ENCODE results near the gene CCL4. TPM values are rescaled to one million over a fixed set of nuclear protein-coding genes. Genes with fewer than 3 reads are reported as not detected.
A peak's percentile ranks its signal among the peaks of the same experiment; 100 is the strongest.
"Not testable (repeated sequence)": the region's sequence is repeated elsewhere in the genome, so short reads cannot be mapped to it uniquely, and the experiment has no call there.

CCL4 gene
- total RNA-seq, 1 donor from 2014 or later: not detected

DNA sequence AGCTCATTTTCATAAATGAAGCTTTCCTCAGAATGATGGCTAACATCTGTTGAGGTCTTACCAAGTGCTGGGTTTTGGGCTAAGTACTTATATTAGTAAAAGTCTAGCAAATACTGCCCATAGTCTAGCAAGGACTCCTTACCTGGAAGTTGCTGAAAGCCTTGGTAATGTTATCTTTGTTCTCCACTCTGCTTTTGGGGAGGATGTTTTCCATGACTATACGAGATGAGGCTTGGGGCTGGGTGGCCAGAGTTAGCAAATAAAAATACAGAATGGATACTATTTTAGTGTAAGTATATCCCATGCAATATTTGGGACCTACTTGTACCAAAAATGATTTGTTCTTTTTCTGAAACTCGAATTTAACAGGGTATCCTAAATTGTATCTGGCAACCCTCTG lies 31.9 kb upstream of the CCL4 start:
- Mint-ChIP-seq H3K9me3 (no peaks in the 10 kb centered on the region), H3K36me3 (ENCODE audit: low read depth) (no peaks in the 10 kb centered on the region), H3K4me1 (no peaks in the 10 kb centered on the region), H3K27ac (ENCODE audit: unreplicated experiment) (no peak overlapping the region), H3K4me3 (no peak overlapping the region), H3K27me3 (ENCODE audit: low read depth) (peaks cover 13% of the 10 kb centered on the region)
- TF ChIP-seq, protein P1, sequence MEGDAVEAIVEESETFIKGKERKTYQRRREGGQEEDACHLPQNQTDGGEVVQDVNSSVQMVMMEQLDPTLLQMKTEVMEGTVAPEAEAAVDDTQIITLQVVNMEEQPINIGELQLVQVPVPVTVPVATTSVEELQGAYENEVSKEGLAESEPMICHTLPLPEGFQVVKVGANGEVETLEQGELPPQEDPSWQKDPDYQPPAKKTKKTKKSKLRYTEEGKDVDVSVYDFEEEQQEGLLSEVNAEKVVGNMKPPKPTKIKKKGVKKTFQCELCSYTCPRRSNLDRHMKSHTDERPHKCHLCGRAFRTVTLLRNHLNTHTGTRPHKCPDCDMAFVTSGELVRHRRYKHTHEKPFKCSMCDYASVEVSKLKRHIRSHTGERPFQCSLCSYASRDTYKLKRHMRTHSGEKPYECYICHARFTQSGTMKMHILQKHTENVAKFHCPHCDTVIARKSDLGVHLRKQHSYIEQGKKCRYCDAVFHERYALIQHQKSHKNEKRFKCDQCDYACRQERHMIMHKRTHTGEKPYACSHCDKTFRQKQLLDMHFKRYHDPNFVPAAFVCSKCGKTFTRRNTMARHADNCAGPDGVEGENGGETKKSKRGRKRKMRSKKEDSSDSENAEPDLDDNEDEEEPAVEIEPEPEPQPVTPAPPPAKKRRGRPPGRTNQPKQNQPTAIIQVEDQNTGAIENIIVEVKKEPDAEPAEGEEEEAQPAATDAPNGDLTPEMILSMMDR (conservative IDR thresholded peaks at IDR 0.05): no peak
- no peak for DNase-seq (ENCODE audit: low read depth, low spot score)

DNA sequence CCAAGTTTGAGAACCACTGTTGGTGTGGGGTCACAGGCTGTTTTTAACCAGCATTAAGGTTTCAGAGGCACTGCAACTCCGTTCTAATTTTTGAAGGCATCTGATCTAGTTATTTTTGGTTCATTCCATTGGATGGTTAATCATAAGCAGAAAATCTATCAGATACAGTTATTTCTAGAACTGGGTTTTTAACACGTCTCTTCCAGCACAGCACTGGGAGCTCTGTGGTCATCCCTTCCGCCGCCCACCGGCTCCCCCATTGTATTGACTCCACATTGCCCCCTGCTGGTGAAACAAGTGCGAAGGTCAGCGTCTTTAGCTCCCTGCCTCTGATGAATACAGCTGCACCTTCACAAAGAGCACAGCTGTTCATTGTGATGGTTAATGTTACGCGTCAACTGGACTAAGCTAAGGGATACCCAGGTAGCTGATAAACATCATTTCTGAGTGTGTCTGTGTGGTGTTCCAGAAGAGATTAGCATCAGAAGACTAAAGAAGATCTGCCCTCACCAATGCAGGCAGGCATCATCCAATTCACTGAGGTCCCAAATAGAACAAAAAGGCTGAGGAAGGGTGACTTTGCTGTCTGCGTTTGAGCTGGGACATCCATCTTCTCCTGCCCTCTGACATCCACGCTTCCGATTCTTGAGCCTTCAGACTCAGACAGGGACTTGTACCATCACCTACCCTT lies 31.1 kb upstream of the CCL4 start:
- Mint-ChIP-seq H3K4me3 (no peak overlapping the region), H3K36me3 (ENCODE audit: low read depth) (no peaks in the 10 kb centered on the region), H3K9me3 (no peaks in the 10 kb centered on the region), H3K4me1 (no peaks in the 10 kb centered on the region), H3K27me3 (ENCODE audit: low read depth) (peaks cover 15% of the 10 kb centered on the region), H3K27ac (ENCODE audit: unreplicated experiment) (peak overlapping the region; percentile 39)
- DNase-seq (ENCODE audit: low read depth, low spot score): peak; percentile 82
- TF ChIP-seq, protein P1 (conservative IDR thresholded peaks at IDR 0.05): peak; percentile 80

DNA sequence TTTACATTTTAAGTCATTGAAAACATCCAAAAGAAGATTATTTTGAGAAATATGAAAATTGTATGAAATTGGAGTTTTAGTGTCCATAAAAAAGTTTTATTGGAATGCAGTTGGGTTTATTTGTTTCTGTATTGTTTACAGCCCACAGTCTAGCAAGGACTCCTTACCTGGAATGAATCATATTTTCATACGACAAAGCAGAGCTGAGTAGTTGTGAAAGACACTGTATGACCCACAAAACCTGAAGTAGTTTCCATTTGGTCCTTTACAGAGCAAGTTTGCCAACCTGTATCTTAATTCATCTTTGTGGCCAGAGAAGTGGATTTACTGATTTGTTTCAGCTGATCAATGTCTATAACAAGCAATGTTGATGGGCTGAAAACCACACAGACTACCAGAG lies 29.3 kb upstream of the CCL4 start:
- H3K27me3 Mint-ChIP-seq (ENCODE audit: low read depth): peaks cover 18% of the 10 kb centered on the region
- no peak overlapping the region for H3K27ac Mint-ChIP-seq (ENCODE audit: unreplicated experiment)
- no peaks in the 10 kb centered on the region for H3K9me3 Mint-ChIP-seq
- TF ChIP-seq, protein P1 (conservative IDR thresholded peaks at IDR 0.05): no peak
- no peaks in the 10 kb centered on the region for H3K36me3 Mint-ChIP-seq (ENCODE audit: low read depth)
- no peak for DNase-seq (ENCODE audit: low read depth, low spot score)
- no peak overlapping the region for H3K4me3 Mint-ChIP-seq
- no peaks in the 10 kb centered on the region for H3K4me1 Mint-ChIP-seq

DNA sequence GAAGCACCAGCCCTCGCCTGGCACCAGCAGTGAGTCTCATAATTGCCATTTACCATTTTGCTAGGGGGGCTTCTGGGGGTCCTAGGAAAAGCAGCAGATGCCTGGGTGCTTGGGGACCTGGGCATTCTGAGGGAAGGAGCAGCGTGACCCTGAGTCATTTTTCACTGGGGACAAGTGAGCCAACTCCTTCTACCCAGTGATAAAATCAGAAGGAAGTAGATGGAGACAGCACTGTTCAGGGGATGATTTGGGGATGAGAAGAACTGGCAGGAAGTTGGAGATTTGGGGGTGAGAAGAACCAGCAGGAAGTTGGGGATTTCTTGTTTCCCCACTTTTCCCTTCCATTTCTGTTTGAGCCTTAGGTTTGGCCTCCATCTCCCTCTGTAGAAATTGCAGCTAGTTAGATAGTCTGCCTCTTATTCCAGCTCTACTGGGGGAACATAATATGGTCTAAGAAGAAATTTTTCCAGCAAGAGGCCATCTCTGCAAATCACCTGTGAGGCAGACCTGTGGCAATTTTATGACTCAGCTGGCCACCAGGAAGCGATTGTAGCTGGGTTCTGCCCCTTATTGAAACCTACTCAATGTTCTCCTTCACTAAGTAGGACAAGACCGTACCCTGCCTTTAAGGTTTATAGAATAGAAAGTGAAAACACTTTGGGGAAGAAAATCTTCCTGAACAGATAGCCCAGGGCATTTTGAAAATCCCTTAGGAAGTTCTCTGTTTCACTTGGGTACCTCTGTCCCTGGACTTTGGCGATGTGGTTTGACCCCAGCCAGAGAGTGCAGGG lies 21.8 kb upstream of the CCL4 start:
- not testable (repeated sequence) for DNase-seq (ENCODE audit: low read depth, low spot score); H3K27ac Mint-ChIP-seq (ENCODE audit: unreplicated experiment); H3K9me3 Mint-ChIP-seq; H3K36me3 Mint-ChIP-seq (ENCODE audit: low read depth); H3K4me3 Mint-ChIP-seq; H3K27me3 Mint-ChIP-seq (ENCODE audit: low read depth); H3K4me1 Mint-ChIP-seq

DNA sequence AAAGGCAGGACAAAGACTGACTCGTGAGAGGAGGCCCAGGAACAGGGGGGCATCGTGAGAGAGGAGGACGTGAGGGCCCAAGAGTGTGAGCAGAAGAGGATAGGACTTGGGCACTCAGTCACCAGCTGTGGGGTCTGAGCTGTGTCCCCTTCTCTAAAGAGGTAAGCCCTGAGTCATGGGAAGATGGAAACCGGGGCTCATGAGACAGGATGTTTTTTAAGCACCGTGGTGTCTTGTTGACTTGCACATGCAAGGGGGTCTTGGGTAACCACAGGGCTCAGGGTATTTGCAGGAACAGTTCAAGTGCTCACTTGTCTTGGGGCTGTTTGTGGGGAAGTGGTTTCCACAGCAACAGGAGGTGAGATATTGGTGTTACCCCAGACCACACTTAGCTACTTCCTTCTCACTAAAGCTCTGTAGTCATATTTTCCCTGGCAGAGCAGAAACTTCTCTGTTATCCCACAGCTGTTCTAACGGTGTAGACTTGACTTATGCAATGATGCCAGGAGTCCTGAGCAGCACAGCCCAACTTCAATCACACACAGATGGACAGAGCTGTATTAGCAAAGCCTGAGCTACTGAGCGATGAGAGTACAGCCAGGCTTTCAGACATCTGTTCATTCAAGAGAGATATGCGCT lies 21.0 kb upstream of the CCL4 start:
- H3K27ac Mint-ChIP-seq (ENCODE audit: unreplicated experiment); H3K9me3 Mint-ChIP-seq; H3K27me3 Mint-ChIP-seq (ENCODE audit: low read depth); DNase-seq (ENCODE audit: low read depth, low spot score); H3K36me3 Mint-ChIP-seq (ENCODE audit: low read depth); H3K4me3 Mint-ChIP-seq; H3K4me1 Mint-ChIP-seq: not testable (repeated sequence)

DNA sequence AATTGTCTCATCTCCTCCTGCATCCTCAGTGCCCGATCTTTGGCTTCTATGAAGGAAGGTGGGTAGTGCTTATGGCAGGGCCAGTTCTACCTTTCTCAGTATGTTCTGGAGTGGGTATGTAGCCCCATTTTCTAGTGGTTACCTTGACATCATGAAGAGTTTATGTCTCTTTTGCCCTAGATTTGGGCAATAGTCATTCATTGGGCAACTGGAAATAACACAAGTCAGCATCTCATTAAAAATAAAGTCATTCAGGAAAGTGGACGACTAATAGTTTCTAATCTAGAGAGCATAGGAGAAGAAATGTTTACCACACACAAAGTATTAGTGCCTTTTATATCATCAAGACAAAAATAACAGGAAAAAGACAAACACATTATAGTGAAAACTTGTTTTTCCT lies 19.9 kb upstream of the CCL4 start:
- H3K36me3 Mint-ChIP-seq (ENCODE audit: low read depth); H3K9me3 Mint-ChIP-seq; DNase-seq (ENCODE audit: low read depth, low spot score); H3K4me1 Mint-ChIP-seq; H3K4me3 Mint-ChIP-seq; H3K27me3 Mint-ChIP-seq (ENCODE audit: low read depth); H3K27ac Mint-ChIP-seq (ENCODE audit: unreplicated experiment): not testable (repeated sequence)

DNA sequence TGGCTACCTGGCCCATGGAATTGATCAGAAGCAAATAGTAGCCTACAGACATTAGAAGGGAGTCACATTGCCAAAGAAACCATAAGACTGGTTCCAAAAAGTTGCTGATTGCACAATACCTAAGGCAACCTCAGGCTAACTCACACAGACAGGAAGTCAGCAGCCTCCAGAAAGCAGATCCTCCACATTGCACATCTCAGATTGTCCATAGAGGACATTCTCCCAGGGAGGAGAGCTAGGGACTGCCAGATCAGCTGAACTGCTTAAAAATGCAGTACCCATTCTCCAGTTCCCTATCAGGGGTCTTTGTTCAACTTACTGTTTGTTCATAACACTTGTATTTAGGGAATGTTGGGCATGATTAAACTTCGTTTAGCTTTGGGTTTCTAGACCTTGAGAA lies 17.9 kb upstream of the CCL4 start:
- Mint-ChIP-seq H3K27me3 (ENCODE audit: low read depth) (peaks cover 4% of the 10 kb centered on the region), H3K4me1 (no peaks in the 10 kb centered on the region), H3K9me3 (no peaks in the 10 kb centered on the region), H3K27ac (ENCODE audit: unreplicated experiment) (no peak overlapping the region), H3K4me3 (no peak overlapping the region), H3K36me3 (ENCODE audit: low read depth) (no peaks in the 10 kb centered on the region)
- TF ChIP-seq, protein P1 (conservative IDR thresholded peaks at IDR 0.05): no peak
- DNase-seq (ENCODE audit: low read depth, low spot score): no peak

All from neural crest cell (in vitro differentiated cells).